ENCODE measurements around the gene INTS11. TPM values are rescaled to one million over a fixed set of nuclear protein-coding genes. Genes with fewer than 3 reads are reported as not detected.

Gene INTS11
- total and polyA plus RNA-seq, 2 of the 13 experiments (the other 11 are each of a cell fraction or from before 2014, with no cell fraction given): 52.8 to 94.8 TPM

- TF ChIP-seq GABPA (IDR thresholded peaks at IDR 0.05; ENCODE audit: low read depth, low read length) (no peak), GABPA (CRISPR knock-in tag; IDR thresholded peaks at IDR 0.05; ENCODE audit: low read depth) (peak; percentile 89), ZNF878 (CRISPR knock-in tag; IDR thresholded peaks at IDR 0.05) (peak; percentile 44; the same call in 1 of the 2 replicates), ZNF547 (CRISPR knock-in tag; IDR thresholded peaks at IDR 0.05) (no peak), YEATS2 (CRISPR knock-in tag; IDR thresholded peaks at IDR 0.05; ENCODE audit: borderline replicate concordance) (peak; percentile 62), ZHX2 (IDR thresholded peaks at IDR 0.05; ENCODE audit: low read depth) (peak; percentile 95), ZHX2 (CRISPR knock-in tag; IDR thresholded peaks at IDR 0.05; ENCODE audit: borderline replicate concordance) (no peak), TBX2 (CRISPR knock-in tag; IDR thresholded peaks at IDR 0.05; ENCODE audit: borderline replicate concordance) (0 out of 2 replicates have a peak, but pooled peaks have one; percentile 23), FOXP4 (CRISPR knock-in tag; IDR thresholded peaks at IDR 0.05) (no peak; the same call in 1 of the 2 replicates), IRF2 (CRISPR knock-in tag; IDR thresholded peaks at IDR 0.05) (peak; percentile 72; the same call in 1 of the 2 replicates), KDM6A (CRISPR knock-in tag; IDR thresholded peaks at IDR 0.05; ENCODE audit: low read depth) (no peak), KMT2A (CRISPR knock-in tag; IDR thresholded peaks at IDR 0.05) (peak; percentile 63), UBTF (CRISPR knock-in tag; IDR thresholded peaks at IDR 0.05) (peak; percentile 57), ZFYVE20 (CRISPR knock-in tag; IDR thresholded peaks at IDR 0.05; ENCODE audit: borderline replicate concordance, low read depth) (0 out of 2 replicates have a peak, but pooled peaks have one; percentile 32), SOX13 (IDR thresholded peaks at IDR 0.05) (no peak), SOX13 (CRISPR knock-in tag; conservative IDR thresholded peaks at IDR 0.05 in 1 of 2, IDR thresholded peaks at IDR 0.05 in 1 of 2) (no peak), ZBTB25 (CRISPR knock-in tag; IDR thresholded peaks at IDR 0.05) (peak; percentile 95), ZNF709 (CRISPR knock-in tag; IDR thresholded peaks at IDR 0.05) (peak; percentile 80; the same call in 1 of the 2 replicates)
These were observed 50.8 kb downstream of the INTS11 start, which contains the start of gene UBE2J2 (continued) for GRCh38 chr1:1273512-1274298.
